GM18909 (cell line): ENCODE data around the gene SLC22A9.

Experiments
- ATAC-seq: cut with Tn5 transposase; IDR thresholded peaks from one replicate; pipeline ENCODE4 v1.9.1; 2021; ENCODE audit warnings: mild to moderate bottlenecking; ENCODE audit not compliant: unreplicated experiment, poor library complexity

The SLC22A9 gene

DNA sequence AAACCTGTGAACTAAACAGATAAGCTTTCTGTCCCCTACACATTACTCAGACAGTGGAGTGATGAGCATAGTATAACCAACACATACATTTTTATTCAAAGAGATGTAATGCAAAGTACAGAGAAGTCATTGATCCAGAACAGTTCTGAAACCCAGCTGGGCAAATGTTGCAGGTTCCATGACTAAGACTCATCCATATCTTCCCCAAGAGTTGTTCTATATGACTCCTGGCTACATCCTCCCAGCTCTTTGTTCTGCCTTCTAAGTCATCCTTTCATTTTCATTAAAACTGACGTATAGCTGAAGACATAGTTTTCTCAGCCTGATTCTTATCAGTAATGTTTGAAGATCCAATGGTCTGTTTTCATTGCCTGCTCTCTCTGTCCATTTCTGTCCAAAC is 74.1 kb downstream of the SLC22A9 start:
- ATAC-seq = no peak

DNA sequence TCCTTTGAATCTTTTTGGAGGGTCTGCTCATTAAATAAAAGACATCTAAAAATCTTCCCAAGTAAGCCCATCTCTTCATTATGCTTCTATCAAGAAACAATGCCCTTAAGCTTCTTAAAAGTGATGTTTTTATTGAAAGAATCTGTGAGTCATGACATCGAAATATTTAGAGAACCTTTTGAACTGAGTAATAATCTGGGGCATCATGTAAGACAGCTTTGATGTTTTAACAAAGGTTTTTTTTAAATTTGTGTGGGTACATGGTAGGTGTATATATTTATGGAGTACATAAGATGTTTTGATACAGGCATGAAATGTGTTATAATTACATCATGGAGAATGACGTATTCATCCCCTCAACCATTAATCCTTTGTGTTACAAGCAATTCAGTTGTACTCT is 74.6 kb downstream of the SLC22A9 start:
- ATAC-seq = no peak

DNA sequence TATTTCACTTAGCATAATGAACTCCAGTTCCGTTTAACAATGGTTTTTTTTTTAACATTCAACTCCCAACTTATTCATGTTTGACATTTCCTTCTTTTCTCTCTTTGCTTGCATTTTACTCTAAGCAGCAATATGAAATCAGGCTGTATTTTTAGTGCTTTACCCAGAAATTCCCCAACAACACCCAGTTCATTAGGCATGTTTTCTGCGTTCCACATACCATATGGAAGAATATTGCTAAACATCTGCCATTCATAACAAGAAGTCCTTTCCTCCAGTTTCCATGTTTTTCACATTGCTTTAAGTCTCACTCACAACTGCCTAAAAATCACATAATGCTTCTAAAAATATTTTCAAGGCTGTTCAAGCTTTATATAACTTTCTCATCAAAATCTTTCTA is 75.5 kb downstream of the SLC22A9 start:
- no peak for ATAC-seq

DNA sequence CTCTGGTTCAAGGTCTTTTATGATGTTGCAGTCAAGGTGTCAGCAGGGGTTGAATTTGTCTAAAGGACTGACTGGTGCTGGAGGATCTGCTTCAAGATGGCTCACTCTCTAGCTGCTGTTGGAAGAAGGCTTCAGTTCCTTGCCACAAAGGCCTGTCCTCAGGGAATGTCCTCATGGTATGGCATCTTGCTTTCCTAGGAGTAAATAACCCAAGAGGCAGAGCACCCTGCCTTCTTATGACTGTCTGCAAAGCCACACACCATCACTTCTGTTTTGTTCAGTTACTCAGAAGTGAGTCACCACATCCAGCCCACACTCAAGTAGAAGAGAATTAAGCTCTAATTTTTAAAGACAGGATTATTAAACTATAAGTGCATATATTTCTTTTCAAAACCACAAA is 76.1 kb downstream of the SLC22A9 start:
- no peak for ATAC-seq

DNA sequence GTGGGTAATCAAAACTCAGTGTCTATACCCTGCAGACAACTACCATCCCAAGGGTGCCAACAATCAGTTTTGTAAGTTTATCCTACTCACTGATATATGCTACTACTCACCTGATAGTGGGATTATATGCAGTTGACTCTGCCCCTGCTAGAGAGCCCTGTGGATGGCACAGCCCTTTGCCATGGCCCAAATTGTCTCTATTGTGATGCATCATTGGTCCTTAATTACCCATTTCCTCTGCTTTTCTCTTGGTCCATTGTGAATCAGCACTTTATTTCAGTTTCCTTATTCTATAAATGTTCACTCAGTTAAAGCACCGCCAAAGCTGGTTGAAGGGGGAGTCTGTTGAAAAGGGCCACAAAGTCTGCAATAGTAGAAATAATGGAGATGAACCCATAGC is 79.1 kb downstream of the SLC22A9 start:
- ATAC-seq = no peak

DNA sequence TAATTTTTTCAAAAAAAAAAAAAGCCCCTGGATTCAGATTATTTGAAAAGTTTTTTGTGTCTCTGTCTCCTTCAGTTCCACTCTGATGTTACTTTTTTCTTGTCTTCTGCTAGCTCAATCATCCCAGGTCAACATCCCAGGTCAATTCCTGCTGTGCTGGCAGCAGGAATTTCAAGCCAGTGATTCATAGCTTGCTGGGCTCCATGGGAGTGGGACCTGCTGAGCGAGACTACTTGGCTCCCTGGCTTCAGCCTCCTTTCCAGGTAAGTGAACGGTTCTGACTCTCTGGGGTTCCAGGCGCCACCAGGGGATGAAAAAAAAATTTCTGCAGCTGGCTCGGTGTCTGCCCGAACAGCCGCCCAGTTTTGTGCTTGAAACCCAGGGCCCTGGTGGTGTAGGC is 90.0 kb downstream of the SLC22A9 start:
- no peak for ATAC-seq
